NT2/D1 (cell line): Measurements from ENCODE around the gene SRSF6.

ENCODE experiments used
- SUZ12 ChIP-seq: IDR thresholded peaks from 2 replicates; pipeline ENCODE4 v1.6.1; 2011; ENCODE audit not compliant: insufficient read length, insufficient read depth; ENCODE audit errors: extremely low read depth
- YY1 ChIP-seq: IDR thresholded peaks from 2 replicates; pipeline ENCODE4 v1.6.1; 2011; ENCODE audit not compliant: insufficient read length, insufficient read depth
- ZNF274 ChIP-seq: IDR thresholded peaks from 2 replicates; pipeline ENCODE4 v1.6.1; 2011; ENCODE audit warnings: mild to moderate bottlenecking, low read depth, low read length

GRCh38 chr20:43408848-43409576, 48.7 kb upstream of the SRSF6 start:
- TF ChIP-seq ZNF274 = no peak
- TF ChIP-seq YY1 = no peak
- no peak for TF ChIP-seq SUZ12
